ENCODE results near the gene SLPI.

The SLPI gene

DNA sequence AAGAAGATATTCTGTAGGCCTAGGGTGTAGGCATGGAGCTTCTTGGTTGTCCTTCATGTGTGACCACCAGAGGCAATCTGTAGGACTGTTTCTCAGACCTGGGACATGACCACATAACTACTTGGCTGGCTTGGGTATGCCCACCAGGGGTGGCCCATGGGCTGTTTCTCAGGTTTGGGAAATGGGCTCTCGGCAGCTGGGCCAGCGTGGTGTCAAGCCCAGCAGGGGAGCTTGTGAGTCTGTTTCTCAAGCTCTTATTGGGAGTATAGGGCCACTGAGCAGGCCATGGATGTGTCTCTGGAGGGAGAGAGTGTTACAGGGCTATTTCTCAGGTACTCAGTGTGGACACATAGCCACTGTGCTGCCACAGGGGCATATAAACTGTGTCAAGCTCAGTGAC, 35.7 kb downstream of the SLPI start:
- DNase-seq (ENCODE audit: low spot score) = no peak

DNA sequence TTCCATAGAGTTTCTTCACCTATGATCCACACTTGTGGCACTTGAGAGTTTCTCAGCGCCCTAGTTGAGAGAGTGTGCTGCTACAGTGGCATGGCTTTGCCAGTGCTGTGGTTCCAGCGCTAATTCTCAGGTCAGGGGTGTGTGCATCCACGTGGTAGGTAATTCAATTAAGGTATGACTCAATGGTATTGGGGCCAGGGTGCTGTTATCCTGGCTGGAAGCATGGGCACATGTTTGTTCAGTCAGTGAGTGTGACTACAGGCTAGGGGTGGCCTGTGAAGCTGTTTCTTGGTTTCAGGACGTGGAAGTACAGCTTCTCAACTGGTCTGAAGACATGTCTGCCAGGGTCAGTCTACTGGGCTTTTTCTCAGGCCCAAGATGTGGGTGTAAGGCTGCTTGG, 36.2 kb downstream of the SLPI start:
- no peak for DNase-seq (ENCODE audit: low spot score)

DNA sequence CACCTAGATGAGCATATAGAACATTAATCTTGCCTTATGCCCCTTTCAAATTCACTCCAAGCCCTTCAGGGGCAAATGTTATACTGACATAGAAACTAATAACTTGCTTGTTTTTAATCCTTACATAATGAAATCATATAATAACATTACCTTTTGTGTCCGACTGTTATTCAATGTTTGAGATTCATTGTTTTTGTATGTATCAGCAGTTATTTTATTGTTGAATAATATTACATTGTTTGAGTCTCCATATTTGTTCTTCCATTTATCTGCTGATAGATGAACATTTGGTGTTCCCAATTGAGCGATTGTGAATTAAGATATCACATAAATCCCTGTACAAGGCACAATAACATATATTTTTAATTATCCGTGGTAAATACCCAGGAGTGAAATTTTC, 41.5 kb downstream of the SLPI start:
- DNase-seq (ENCODE audit: low spot score) = no peak

GRCh38 chr20:45211569-45212474, 42.5 kb downstream of the SLPI start:
- DNase-seq (ENCODE audit: low spot score) = no peak

- DNase-seq (ENCODE audit: low spot score) = no peak
Observed at GRCh38 chr20:45209924-45210323, 44.4 kb downstream of the SLPI start.

GRCh38 chr20:45206725-45207124, 47.6 kb downstream of the SLPI start, which contains the start of gene SEMG1:
TSS of gene SEMG1 (plus strand) at chr20:45207033. CDS start at chr20:45207054, 21 bp downstream.
- DNase-seq (ENCODE audit: low spot score) = no peak

All from SK-N-DZ (cell line).